Measurements from ENCODE around the gene GRIN3A.

GRIN3A gene

DNA sequence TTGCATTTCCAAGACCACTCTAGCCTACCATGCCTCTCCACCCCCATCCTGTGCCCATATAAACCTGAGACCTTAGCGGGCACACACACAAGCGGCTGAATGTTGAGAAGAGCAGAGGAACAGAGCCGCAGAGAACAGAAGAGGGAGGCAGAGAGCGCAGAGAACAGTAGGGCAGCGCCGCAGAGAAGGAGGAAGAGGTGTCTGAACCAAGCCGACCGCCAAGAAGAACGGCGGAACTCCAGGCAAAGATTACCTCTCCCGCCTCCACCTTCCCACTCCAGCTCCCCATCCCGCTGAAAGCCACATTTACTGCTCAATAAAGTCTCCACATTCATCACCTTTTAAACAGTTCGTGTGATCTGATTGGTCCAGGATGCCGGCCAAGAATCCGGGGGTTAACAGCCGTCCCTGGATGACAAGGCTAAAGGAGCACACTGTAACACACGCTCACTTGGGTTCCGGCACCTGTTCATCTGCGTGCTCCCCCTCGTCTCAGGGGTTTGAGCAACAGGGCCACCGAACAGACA, 33.2 kb downstream of the GRIN3A start:
- DNase-seq (ENCODE audit: low read depth in 2 of 2), result no peak

DNA sequence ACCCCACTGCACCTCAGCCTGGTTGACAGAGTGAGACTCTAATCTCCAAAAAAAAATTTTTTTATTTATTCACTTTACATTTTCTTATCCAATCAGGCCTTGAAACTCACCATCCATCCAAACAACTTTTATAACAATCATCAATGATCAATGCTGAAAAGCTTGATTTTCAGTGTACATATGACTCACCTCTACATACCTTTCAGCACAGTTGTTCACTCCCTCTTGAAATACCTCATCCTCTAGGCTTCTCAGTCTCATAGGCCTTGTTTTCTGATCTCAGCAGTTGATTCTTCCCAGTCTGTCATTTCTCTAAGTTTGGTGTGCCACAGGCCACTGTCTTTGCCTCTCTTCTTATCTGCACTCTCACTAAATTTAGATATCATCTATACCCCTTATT, 36.2 kb downstream of the GRIN3A start:
- DNase-seq (ENCODE audit: low read depth in 2 of 2), result no peak

DNA sequence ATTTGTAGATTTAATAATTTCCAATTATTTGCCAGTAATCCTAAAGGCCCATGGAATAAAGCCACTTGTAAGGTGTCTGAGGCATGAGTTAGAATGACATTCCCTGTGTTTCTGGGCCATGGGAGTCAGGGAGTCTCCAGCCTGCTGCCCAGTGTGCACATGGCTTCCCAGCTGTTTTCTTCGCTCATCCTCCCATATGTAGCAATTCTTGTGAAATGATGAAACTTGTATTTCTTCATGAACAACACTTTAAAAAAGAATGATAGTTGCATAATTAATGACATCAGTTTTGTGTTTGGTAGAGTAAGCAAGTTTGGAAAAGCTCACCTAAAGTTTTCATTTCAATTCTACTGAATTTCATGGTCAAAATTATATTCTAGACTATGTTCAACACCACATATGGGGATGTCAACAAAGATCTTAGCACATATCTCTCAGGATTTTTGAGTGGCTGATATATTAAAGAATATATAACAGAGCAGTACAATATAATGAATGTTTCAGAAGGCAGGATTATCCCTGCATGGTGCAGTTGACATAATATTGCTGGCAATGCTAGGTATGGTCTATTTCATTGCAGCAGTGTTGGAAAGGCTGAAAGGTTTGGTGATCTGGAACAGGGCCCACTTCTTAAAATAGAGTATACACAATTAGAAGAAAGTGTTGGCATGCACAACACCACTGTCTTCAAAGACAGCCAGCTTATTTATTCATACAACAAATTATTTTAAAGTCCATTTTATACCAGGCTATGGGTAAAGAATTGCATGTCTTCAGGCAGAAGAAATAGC, 44.7 kb downstream of the GRIN3A start:
- no peak for DNase-seq (ENCODE audit: low read depth in 2 of 2)

DNA sequence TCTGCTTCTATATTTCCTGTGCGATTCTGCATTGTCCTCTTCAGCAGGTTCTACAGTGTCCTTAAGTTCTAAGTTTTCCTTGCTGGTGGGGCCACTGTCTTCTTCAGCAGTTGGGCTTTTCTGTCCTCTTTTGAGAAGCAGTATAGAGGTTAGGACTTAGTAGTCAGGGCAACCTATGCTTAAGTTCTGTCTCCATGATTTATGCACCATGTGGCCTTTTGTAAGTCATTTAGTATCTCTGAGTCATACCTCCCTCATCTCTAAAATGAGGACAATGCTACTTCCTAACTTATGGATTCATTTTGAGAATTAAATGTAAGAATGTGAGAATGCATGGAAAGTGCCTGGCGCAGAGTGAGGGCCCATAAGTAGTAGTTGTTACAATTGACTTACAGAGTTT, 46.8 kb downstream of the GRIN3A start:
- DNase-seq (ENCODE audit: low read depth in 2 of 2), result no peak

DNA sequence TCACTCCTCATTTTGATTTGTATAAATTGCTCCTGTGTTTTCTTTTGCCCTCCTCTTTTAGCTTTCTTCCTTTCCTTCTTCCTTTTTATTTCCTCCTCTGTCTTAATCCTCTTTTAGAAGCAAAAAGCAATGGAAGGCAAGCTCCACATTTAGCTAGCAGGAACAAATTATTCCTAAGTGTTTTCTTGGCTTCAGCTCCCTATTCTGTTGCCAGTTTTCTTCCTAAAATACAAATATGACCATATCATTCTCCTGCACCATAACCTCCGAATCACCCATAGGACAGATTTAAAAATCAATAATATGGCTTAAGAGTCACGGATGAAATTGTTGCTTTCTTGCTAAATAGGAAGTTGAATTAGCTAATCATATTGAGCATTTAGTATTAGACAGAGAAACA, 49.4 kb downstream of the GRIN3A start:
- no peak for DNase-seq (ENCODE audit: low read depth in 2 of 2)

DNA sequence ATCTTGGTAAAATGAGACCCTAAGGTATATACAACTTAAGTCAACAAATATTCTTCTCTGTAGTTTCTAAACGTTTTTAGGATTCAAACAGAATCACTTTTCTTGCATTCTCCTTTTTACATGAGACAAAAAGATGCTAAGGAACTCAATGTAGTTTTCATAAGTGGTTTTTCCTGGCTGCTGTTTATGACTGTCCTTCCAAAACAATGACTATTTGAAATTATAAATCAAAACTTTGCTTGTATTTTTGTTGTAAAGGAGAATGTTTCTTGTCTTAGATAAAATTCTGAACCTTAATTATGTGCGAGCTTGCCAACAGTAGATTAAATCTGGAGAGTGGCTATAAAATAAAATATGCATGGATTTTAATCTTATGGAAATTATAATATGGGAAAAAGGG, 53.8 kb downstream of the GRIN3A start:
- no peak for DNase-seq (ENCODE audit: low read depth in 2 of 2)

DNA sequence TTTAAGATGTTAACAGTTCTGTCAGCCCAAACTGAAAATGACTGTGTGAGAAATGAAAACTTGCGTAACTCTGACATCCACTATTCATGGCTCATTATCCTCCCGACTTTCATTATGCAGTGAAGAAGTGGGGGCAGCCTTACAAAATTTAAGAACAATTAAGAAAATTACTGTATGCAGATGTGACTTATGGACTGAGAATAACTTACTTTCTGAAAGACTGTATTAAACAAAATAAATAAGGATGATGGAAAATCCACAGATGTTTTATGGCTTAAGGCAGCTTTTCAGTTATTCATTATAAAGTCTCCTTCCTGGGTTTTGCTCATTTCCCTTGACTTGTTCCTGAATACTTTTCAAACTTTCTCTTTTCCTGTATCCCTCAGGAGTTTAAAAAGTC, 55.2 kb downstream of the GRIN3A start:
- DNase-seq (ENCODE audit: low read depth in 2 of 2), result no peak

DNA sequence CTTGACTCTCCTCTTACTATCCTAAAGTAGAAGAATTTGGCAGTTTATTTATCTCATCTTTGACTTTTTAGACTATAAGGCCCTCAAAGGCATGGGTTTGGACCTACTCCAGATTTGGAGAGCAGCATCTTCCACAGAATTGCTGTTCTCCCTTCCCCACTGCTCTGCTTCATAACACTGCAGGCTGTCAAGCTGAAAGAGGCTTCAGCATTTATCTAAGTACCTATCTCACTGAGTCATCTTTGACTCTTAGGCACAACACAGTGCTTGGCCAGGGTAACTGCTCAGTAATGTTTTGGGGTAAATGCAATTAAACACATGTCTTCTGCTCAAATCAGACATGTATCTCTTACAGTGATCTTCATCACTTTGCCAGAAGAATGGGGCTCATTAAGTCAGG, 60.6 kb downstream of the GRIN3A start:
- no peak for DNase-seq (ENCODE audit: low read depth in 2 of 2)

DNA sequence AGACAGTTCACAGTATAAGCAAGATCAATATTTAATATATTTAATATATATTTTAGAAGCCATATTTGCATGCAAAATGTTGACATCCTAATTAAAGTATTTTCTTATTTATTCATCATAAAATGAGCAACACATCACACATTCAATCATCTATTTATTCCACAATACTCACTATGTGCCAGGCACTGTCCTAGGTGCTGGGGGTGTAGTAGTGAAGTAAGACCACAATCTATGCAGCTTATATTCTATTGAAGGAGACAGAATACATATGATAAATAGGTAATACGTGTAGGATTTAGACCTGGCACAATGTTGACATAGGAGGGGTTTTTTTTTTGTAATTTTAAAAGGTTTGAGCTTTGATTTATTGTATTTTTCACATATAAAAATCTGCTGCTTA, 63.1 kb downstream of the GRIN3A start:
- no peak for DNase-seq (ENCODE audit: low read depth in 2 of 2)

DNA sequence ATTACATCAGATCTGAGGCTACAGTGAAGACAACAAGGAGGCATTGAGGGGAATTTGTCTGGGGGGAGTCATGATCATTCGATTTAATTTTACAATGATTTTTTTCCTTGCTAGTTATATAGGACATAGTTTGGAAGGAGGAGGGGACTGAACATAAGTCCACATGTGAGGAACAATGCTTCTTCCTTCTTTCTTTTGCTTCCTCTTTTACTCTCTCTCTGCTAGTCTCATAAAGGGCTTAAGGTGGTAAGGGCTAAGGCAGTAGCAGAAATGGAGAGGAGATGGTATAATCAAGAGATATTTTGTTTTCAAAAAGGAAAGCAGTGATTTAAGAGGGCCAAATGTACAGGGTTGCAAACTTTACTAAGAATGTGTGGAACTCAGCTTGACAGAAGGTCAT, 64.3 kb downstream of the GRIN3A start:
- DNase-seq (ENCODE audit: low read depth in 2 of 2), result no peak

DNA sequence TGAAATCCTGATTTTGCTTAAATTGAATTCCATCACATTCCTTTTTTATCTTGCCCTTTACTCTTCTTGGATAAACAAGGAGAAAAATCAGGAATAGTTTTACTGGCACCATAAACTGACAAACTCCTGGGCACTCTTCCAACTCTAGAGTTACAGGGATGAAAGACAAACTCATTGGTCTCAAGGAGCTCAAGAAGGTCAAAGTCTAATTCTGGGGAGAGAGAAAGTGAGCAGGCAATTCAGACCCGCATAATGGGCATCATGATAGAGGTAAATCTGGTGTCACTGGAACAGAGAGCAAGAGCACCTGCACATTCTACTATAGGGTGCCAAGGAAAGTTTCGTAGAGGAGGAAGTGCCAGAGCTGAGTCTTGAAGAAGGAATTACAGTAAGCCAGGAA, 64.8 kb downstream of the GRIN3A start:
- no peak for DNase-seq (ENCODE audit: low read depth in 2 of 2)

DNA sequence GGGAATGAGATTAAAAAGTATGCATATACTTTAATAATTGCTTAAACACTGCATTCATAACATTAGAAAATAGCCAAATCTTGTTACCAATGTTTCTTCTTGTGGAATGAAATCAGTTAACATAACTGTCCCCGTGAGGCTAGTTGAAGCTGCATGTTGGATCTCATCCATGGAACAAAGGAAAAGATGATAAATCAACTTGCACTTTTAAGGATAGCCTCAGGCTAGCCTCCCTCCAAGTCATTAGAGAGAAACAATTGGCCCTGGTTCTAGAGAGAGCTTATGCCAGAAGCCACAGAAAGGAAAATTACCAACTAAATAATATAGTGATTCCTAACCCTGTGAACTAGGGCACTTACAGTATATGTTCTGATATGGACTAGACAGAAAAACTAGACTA, 66.9 kb downstream of the GRIN3A start:
- no peak for DNase-seq (ENCODE audit: low read depth in 2 of 2)

DNA sequence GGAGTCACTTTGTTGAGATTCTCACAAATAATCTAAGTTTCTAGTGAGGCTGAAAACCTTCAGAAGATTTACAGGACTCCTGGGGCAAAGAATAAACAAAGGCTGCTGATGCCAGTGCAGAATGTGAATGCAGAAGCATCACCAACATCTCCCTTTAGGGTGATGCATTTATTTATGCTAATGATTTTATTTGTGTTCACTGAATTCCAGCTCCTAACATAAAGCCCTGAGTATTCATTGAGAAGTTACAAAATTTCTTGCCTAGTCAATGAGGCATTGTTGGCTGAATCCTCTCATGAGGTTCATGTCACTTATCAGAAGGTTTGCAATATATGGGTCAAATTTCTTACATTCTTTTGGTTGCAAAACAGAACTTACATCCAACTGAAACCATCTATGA, 70.0 kb downstream of the GRIN3A start:
- no peak for DNase-seq (ENCODE audit: low read depth in 2 of 2)

DNA sequence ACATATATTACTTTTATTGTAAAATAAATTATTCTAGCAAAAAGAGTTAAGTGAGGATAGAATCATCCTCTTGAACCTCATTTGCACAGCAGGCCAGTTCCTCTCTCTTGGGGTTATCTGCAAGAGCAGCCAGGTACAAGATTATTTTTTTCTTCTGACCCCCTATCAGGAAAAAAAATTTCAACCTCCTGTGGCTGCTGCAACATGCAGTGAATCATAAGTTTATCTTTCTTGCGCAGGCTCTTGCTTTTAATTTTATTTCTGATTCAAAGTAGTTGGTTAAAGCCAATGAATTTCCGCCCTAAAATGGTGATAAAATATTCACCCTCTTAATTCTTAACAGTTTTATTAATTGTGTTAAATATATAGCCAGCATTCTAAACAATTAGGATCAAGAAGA, 74.0 kb downstream of the GRIN3A start:
- DNase-seq (ENCODE audit: low read depth in 2 of 2), result no peak

DNA sequence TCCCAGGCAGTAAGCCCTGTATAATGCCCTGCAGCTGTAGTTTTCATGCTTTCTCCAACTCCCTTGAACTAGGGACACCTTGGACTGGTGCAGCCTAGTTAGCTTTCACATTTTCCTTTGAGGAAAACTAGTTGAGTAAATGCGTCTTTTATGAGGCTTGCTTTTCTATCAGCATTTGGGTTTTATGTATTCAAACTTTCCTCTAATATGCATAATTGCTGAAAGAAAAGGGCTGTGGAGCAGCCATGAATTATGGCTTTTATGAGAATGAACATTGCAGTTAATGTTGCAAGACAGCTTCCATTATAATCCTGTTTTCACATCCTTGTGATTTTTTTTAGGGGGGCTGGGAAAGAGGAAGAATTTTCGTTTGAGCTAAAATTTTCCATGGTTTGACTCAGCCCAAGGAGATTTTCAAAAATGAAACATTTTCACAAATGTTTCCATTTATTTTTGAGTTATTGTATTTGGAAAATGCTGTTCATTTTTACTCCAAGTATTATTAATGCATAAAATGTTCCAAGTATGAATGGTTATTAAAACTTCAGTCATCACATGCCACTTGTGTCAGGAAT, 85.8 kb downstream of the GRIN3A start:
- peak; percentile 11 to 14 for DNase-seq (ENCODE audit: low read depth in 2 of 2)

DNA sequence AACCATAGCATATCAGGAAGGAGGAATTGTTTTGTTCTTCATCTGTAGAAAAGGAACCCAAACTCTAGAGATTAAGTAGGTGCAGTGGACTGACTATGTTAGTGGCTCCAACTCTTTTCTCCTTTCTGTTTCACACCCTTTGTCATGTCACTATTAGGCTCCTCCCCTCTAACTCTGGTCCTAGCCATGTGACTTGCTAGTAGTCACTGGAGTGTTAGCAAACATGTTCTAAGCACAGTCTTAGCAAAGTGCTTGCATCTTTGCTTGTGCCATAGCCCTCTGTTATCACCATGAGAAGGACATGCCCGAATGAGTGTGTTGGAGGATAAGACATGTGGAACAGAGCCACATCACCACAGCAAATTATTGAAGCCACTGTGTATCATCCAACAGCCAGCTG, 88.3 kb downstream of the GRIN3A start:
- DNase-seq (ENCODE audit: low read depth in 2 of 2), result no peak

DNA sequence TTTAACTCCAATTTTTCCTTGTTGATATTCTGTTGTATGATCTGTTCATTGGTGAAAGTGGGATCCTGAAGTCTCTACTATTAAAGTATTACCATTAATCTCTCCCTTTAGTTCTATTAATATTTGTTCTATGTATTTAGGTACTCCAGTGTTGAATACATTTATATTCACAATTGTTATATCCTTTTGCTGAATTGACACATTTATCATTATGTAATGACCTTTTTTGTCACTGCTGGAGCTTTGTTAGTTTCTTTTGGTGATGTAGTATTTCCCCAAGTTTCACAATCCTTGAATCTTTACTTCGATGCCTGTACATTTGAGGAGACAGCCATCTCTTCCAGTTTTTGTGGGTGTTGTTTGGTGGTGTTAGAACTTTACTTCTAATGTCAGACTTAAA, 90.0 kb downstream of the GRIN3A start:
- no peak for DNase-seq (ENCODE audit: low read depth in 2 of 2)

DNA sequence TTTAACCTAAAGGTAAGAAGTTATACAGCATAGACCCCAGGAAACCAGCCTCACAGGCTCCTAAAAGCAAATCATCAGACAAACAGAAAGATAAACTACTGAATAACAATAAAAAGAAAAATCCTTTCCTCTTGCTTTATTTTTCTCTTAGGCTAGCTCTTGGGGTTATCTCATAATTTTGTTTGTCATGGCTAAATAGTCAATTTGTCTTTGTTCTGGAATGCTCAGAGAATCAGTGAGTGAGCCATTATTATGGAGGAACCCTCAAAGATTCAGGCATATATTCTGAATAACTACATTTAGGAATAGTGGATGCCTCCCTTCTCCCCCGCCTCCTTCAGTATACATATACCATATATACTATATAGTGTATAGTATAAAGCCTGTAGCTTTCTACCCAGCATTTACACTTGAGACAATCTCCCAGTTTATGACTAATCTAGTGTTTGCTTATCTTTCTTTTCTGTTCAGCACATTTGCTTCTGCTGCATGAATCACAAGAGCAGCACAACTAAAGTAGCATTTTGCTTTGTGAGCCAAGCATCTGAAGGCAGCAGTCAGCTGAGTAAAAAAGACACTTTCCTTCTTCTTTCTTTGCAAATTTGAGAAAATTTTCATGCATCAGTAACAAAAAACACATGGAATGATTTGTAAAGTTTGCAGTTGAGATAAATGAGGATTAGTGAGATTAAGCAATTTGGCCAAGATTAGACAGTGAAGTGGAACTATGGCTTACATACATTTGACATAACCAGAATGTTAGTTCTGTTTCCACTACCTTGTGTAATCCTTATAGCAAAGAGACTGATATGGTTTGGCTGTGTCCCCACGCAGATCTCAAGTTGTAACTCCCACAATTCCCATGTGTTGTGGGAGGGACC, 98.4 kb downstream of the GRIN3A start:
- DNase-seq (ENCODE audit: low read depth in 2 of 2), result no peak

DNA sequence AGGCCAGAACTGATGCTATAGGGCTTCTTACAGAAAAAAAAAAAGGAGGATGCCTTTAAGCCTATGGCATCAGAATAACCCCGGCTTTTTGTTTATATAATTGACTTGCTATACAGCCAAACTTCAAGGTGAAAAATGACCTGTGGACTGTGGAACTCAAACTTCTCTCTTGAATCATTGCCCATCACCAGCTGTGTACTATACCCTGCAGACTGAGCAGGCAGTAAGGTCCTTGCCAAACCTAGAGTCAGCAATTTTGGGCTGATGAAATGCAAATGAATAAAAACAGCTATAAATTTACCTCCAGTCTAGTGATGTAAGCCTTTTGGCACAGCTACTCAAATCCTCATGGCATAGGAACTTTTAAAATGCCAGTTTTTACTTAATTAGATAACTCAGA, 99.1 kb downstream of the GRIN3A start:
- DNase-seq (ENCODE audit: low read depth in 2 of 2), result peak in 1 of 2 experiments; percentile 9

DNA sequence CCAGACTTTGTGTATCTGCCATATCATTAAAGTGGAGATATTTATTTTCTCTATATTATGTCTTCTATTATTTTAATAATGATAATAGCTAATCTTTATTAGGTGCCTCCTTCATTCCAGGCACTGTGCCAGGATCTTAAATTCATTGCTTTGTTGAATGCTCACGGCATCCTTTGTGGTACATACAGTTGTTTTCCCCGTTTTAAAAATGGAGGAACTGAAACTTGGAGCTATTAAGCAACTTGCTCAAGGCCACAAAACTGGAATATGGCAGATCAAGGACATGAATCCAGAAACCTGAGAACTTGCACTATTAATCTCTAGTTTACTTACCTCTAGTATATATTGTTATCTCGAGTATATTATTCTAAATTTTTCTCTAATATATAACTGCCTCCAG, 102.2 kb downstream of the GRIN3A start:
- no peak for DNase-seq (ENCODE audit: low read depth in 2 of 2)

DNA sequence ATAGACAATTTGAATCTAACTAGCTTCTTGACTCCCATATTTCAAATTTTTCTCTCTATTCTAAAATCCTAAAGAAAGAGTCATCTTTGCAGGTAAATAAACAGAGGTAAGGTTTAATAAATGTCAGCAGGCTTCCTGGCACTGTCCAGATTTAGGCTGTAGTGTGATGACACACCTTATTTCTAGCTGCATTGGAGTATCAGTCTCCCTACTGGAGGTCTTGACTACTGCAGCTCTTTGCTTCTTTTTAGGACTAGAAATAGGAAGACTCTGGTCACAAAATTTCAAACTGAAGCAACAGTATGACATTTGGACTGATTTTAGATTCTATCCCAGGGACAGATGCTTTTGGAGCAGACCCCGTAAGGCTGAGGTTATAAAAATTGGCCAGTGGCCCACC, 103.0 kb downstream of the GRIN3A start:
- no peak for DNase-seq (ENCODE audit: low read depth in 2 of 2)

DNA sequence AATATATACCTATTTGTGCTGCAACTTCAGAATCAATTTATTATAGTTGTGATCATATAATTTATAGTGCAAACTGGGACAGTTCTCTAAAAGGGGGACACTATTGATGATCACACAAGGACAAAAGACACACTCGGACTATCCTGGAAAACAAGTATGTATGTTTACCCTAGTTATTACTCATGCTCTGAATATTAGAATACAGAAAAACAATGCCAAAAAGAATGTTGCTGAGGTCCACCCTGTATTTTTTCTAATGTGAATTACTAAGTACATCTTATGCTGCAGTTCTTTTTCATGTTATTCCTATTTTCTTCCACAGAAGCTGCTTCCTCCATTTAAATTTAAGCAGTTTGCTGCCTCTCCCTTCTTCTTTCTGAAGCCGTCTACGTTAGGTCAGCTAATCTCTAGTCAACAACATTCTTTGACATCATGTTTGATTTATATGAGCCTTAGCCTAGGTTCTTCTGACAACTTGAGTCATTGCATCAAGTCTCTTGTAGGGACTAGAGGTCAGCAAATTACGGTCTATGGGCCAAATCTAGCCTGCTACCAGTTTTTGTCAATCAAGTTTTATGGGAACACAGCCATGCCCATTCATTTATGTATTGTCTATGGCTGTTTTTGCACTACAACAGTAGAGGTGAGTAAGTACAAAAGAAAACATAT, 103.6 kb downstream of the GRIN3A start:
- DNase-seq (ENCODE audit: low read depth in 2 of 2), result no peak

Data from fibroblast of skin of left biceps (primary cell).